K562 (cell line): ENCODE results near the gene SLC9A3. TPM values are rescaled to one million over a fixed set of nuclear protein-coding genes. Genes with fewer than 3 reads are reported as not detected.
A peak's percentile ranks its signal among the peaks of the same experiment; 100 is the strongest.

Experiments
- ATF2 ChIP-seq: sonication (generic); formaldehyde crosslinking; IDR thresholded peaks from 2 replicates; pipeline ENCODE4 v1.8.1; 2022; ENCODE audit warnings: missing genetic modification reagents
- CEBPG ChIP-seq, 3 experiments: fragments of 200-800 bp in 1 of 3; sonication (Bioruptor generic) in 1 of 3; sonication (generic) in 1 of 3; formaldehyde crosslinking in 1 of 3; IDR thresholded peaks in 2 of 3; conservative IDR thresholded peaks in 1 of 3; 2 replicates each; pipeline versions ENCODE4 v1.6.1 to v1.8.0; 2016 to 2022; ENCODE audit warnings: missing compliant biosample characterization in 2 of 3, missing genetic modification characterization in 2 of 3, mild to moderate bottlenecking in 1 of 3, missing genetic modification reagents in 1 of 3
- CREBBP ChIP-seq: IDR thresholded peaks from one replicate; pipeline ENCODE4 v1.6.1; 2012; ENCODE audit warnings: low read depth, mild to moderate bottlenecking, control low read depth, inconsistent platforms, low read length
- ELF1 ChIP-seq: fragments of 200-800 bp; sonication (Bioruptor generic); IDR thresholded peaks from 2 replicates; pipeline ENCODE4 v1.6.1; 2016; ENCODE audit warnings: missing genetic modification characterization, missing compliant biosample characterization
- ETV6 ChIP-seq, 3 experiments: fragments of 150-350 bp in 1 of 3; sonication (generic) in 1 of 3; formaldehyde crosslinking in 1 of 3; IDR thresholded peaks; 2 replicates each; pipeline versions ENCODE4 v1.6.1 to v1.8.0; 2014 to 2022; ENCODE audit warnings: borderline replicate concordance in 2 of 3, low read depth in 2 of 3, antibody characterized with exemption in 1 of 3, low read length in 1 of 3, mild to moderate bottlenecking in 1 of 3, missing genetic modification reagents in 1 of 3
- GMEB1 ChIP-seq: fragments of 250-450 bp; sonication (Bioruptor Pico); IDR thresholded peaks from 2 replicates; pipeline ENCODE4 v1.4.0; 2020; ENCODE audit warnings: mild to moderate bottlenecking
- HDAC1 ChIP-seq, 2 experiments: fragments of 450-650 bp; IDR thresholded peaks; 2 replicates each; pipeline ENCODE4 v1.6.1; 2016 to 2017; ENCODE audit warnings: inconsistent platforms in 1 of 2, mild to moderate bottlenecking in 1 of 2, moderate library complexity in 1 of 2
- KLF16 ChIP-seq: IDR thresholded peaks from 2 replicates; pipeline ENCODE4 v1.6.1; 2016; ENCODE audit warnings: antibody characterized with exemption
- MYC ChIP-seq, 2 experiments: fragments of 250-450 bp in 1 of 2; sonication (Bioruptor Pico) in 1 of 2; IDR thresholded peaks; 2 replicates each; pipeline versions ENCODE4 v1.5.1 to v1.6.1; 2012 to 2021; ENCODE audit warnings: low read depth in 2 of 2, borderline replicate concordance in 1 of 2, improper control_type of control experiment in 1 of 2, low read length in 1 of 2, mild to moderate bottlenecking in 1 of 2, moderate library complexity in 1 of 2
- NCOA1 ChIP-seq: fragments of 450-650 bp; IDR thresholded peaks from 2 replicates; pipeline ENCODE4 v1.6.1; 2016; ENCODE audit warnings: low read depth
- NFIC ChIP-seq: fragments of 450-650 bp; IDR thresholded peaks from 2 replicates; pipeline ENCODE4 v1.6.1; 2017; ENCODE audit warnings: mild to moderate bottlenecking, inconsistent platforms
- PYGO2 ChIP-seq: fragments of 450-650 bp; IDR thresholded peaks from 2 replicates; pipeline ENCODE4 v1.6.1; 2016; ENCODE audit warnings: mild to moderate bottlenecking, missing genetic modification characterization, moderate library complexity, missing compliant biosample characterization
- SAP30 ChIP-seq: fragments of 200-600 bp; sonication (generic); IDR thresholded peaks from 2 replicates; pipeline ENCODE4 v1.6.1; 2012; ENCODE audit warnings: borderline replicate concordance, low read depth, mild to moderate bottlenecking, moderate library complexity, low read length, control low read depth, inconsistent platforms; ENCODE audit not compliant: insufficient read depth, poor library complexity, severe bottlenecking
- TBP ChIP-seq: optimal IDR thresholded peaks from 2 replicates; pipeline ENCODE3; 2011; ENCODE audit warnings: low read depth, low read length, improper control_type of control experiment
- ZKSCAN1 ChIP-seq: fragments of 150-350 bp; IDR thresholded peaks from 2 replicates; pipeline ENCODE4 v1.6.1; 2016; ENCODE audit warnings: low read depth, low read length
- ZKSCAN8 ChIP-seq: fragments of 200-800 bp; sonication (Bioruptor generic); IDR thresholded peaks from 2 replicates; pipeline ENCODE4 v1.6.1; 2016; ENCODE audit warnings: missing genetic modification characterization, missing compliant biosample characterization
- ZNF707 ChIP-seq: fragments of 250-450 bp; sonication (Bioruptor Pico); conservative IDR thresholded peaks from 2 replicates; pipeline ENCODE4 v1.8.0; 2022; ENCODE audit warnings: inconsistent platforms, mild to moderate bottlenecking, moderate library complexity
- ZNF77 ChIP-seq: fragments of 250-450 bp; sonication (Bioruptor Pico); IDR thresholded peaks from 2 replicates; pipeline ENCODE4 v1.5.0; 2020
- polyA plus RNA-seq, 8 experiments: library from polyadenylated mRNA; depleted of rRNA in 4 of 8; stranded (reverse) in 5 of 8; unstranded in 3 of 8; fragments of >200 nt; fragmentation: Nextera tagmentation in 2 of 8; fragmentation: Illumina TruSeq in 1 of 8; extraction: Ambion mirVana in 2 of 8; extraction: Trizol in 1 of 8; gene quantifications; 2 replicates each; pipeline versions ENCODE4 v1.2.1 to v1.2.3, GENCODE V29; 2011 to 2014; ENCODE audit warnings: inconsistent platforms in 1 of 8, missing spikeins in 1 of 8
- total RNA-seq, 7 experiments: library from RNA; depleted of rRNA in 6 of 7; stranded (reverse); fragments of >200 nt in 6 of 7; fragmentation: Illumina TruSeq in 2 of 7; extraction: Trizol in 2 of 7; gene quantifications; 2 replicates each; pipeline versions ENCODE4 v1.2.1 to v1.2.3, GENCODE V29; 2011 to 2021; ENCODE audit warnings: low replicate concordance in 1 of 7
- TF ChIP-seq, protein P1 (sequence below): sonication (generic); formaldehyde crosslinking; IDR thresholded peaks from 2 replicates; pipeline ENCODE4 v1.8.1; 2023; ENCODE audit warnings: mild to moderate bottlenecking, missing genetic modification reagents
- TF ChIP-seq, protein P2 (sequence below): fragments of 250-450 bp; sonication (Bioruptor Pico); IDR thresholded peaks from 2 replicates; pipeline ENCODE4 v1.8.0; 2022; ENCODE audit warnings: moderate library complexity, mild to moderate bottlenecking, inconsistent platforms

SLC9A3 gene
- total and polyA plus RNA-seq, 9 of the 15 experiments (the other 6 are each of a cell fraction or from before 2014, with no cell fraction given) = 1.5 to 5.8 (median 3.7) TPM; not detected in 2

GRCh38 chr5:442335-443238 is 81.7 kb downstream of the SLC9A3 start, which contains the start of gene EXOC3 (continued):
- TF ChIP-seq ETV6 (IDR thresholded peaks at IDR 0.05; ENCODE audit: borderline replicate concordance in 1 of 2, low read depth in 2 of 2, low read length in 1 of 2) = peak in 1 of 2 experiments; percentile 70; a peak in 1 of 4 replicates
- TF ChIP-seq ETV6 (CRISPR knock-in tag; IDR thresholded peaks at IDR 0.05; ENCODE audit: borderline replicate concordance) = no peak
- peak; percentile 22; the same call in 1 of the 2 replicates for TF ChIP-seq ATF2 (CRISPR knock-in tag)
- peak; percentile 19; the same call in 1 of the 2 replicates for TF ChIP-seq CEBPG (CRISPR knock-in tag; IDR thresholded peaks at IDR 0.05)
- TF ChIP-seq CEBPG (tag; conservative IDR thresholded peaks at IDR 0.05 in 1 of 2, IDR thresholded peaks at IDR 0.05 in 1 of 2) = no peak
- TF ChIP-seq ZNF707 (CRISPR knock-in tag) = no peak
- TF ChIP-seq CREBBP = no peak
- TF ChIP-seq KLF16 = no peak
- TF ChIP-seq, protein P1, sequence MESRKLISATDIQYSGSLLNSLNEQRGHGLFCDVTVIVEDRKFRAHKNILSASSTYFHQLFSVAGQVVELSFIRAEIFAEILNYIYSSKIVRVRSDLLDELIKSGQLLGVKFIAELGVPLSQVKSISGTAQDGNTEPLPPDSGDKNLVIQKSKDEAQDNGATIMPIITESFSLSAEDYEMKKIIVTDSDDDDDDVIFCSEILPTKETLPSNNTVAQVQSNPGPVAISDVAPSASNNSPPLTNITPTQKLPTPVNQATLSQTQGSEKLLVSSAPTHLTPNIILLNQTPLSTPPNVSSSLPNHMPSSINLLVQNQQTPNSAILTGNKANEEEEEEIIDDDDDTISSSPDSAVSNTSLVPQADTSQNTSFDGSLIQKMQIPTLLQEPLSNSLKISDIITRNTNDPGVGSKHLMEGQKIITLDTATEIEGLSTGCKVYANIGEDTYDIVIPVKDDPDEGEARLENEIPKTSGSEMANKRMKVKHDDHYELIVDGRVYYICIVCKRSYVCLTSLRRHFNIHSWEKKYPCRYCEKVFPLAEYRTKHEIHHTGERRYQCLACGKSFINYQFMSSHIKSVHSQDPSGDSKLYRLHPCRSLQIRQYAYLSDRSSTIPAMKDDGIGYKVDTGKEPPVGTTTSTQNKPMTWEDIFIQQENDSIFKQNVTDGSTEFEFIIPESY = peak; percentile 44
- TF ChIP-seq, protein P2, sequence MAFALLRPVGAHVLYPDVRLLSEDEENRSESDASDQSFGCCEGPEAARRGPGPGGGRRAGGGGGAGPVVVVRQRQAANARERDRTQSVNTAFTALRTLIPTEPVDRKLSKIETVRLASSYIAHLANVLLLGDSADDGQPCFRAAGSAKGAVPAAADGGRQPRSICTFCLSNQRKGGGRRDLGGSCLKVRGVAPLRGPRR (CRISPR knock-in tag) = no peak
- 0 out of 2 replicates have a peak, but pooled peaks have one; percentile 16 for TF ChIP-seq NFIC
- TF ChIP-seq HDAC1 (IDR thresholded peaks at IDR 0.05) = peak in 1 of 2 experiments; percentile 83; a peak in 2 of 4 replicates
- peak; percentile 78 for TF ChIP-seq MYC (IDR thresholded peaks at IDR 0.05; ENCODE audit: low read depth, low read length)
- TF ChIP-seq MYC (CRISPR knock-in tag; IDR thresholded peaks at IDR 0.05; ENCODE audit: borderline replicate concordance, low read depth) = no peak; the same call in 1 of the 2 replicates
- TF ChIP-seq NCOA1 = 0 out of 2 replicates have a peak, but pooled peaks have one; percentile 28
- TF ChIP-seq PYGO2 (tag) = no peak
- TF ChIP-seq ZKSCAN8 (CRISPR knock-in tag) = no peak
- TF ChIP-seq GMEB1 (CRISPR knock-in tag) = no peak
- no peak for TF ChIP-seq ZKSCAN1
- no peak for TF ChIP-seq ZNF77 (CRISPR knock-in tag)
- peak; percentile 92 for TF ChIP-seq ELF1 (tag)
- TF ChIP-seq TBP = no peak
- peak; percentile 74 for TF ChIP-seq SAP30
